HFFc6 (cell line): ENCODE data around the gene PIGH. TPM values are rescaled to one million over a fixed set of nuclear protein-coding genes. Genes with fewer than 3 reads are reported as not detected.

ENCODE experiments used
- DNase-seq: peaks from one replicate; pipeline ENCODE4 v3.0.0-alpha.2; 2018
- H3K27ac Mint-ChIP-seq: 2 replicates; pipeline ENCODE4 v1.8.0; 2020; ENCODE audit warnings: mild to moderate bottlenecking, mixed read lengths
- H3K27me3 Mint-ChIP-seq: 2 replicates; pipeline ENCODE4 v1.8.0; 2021; ENCODE audit warnings: mild to moderate bottlenecking, moderate library complexity, mixed read lengths; ENCODE audit not compliant: insufficient read depth
- H3K36me3 Mint-ChIP-seq: 2 replicates; pipeline ENCODE4 v1.8.0; 2021; ENCODE audit warnings: low read depth, mixed read lengths
- H3K4me1 Mint-ChIP-seq: 2 replicates; pipeline ENCODE4 v1.8.0; 2020; ENCODE audit warnings: low read depth, mixed read lengths
- H3K4me3 Mint-ChIP-seq: 2 replicates; pipeline ENCODE4 v1.8.0; 2020; ENCODE audit warnings: mild to moderate bottlenecking, moderate library complexity, mixed read lengths
- H3K9me3 Mint-ChIP-seq: 2 replicates; pipeline ENCODE4 v1.8.0; 2020; ENCODE audit warnings: mild to moderate bottlenecking, mixed read lengths
- total RNA-seq, 6 experiments: library from RNA; stranded (reverse); fragmentation: NEBNext Ultra II Directional; extraction: Animal tissue kit (Norgen Biotek cat#: 25700); gene quantifications; 2 replicates in 1 of 6; 3 replicates in 5 of 6; pipeline ENCODE4 v1.2.3, GENCODE V29; 2021
- TF ChIP-seq, protein P1 (sequence below): fragments of 200-600 bp; sonication (generic); IDR thresholded peaks from 2 replicates; pipeline ENCODE4 v1.5.0; 2021; ENCODE audit warnings: antibody characterized with exemption, mild to moderate bottlenecking

Gene PIGH
- total RNA-seq, 6 experiments from 2014 or later = 6.3 to 9.3 (median 7.8) TPM

- peaks cover 7% of the 10 kb centered on the region; the same call in 1 of the 2 replicates for H3K4me1 Mint-ChIP-seq
- no peaks in the 10 kb centered on the region for H3K36me3 Mint-ChIP-seq
- no peak overlapping the region for H3K27ac Mint-ChIP-seq
- TF ChIP-seq, protein P1, sequence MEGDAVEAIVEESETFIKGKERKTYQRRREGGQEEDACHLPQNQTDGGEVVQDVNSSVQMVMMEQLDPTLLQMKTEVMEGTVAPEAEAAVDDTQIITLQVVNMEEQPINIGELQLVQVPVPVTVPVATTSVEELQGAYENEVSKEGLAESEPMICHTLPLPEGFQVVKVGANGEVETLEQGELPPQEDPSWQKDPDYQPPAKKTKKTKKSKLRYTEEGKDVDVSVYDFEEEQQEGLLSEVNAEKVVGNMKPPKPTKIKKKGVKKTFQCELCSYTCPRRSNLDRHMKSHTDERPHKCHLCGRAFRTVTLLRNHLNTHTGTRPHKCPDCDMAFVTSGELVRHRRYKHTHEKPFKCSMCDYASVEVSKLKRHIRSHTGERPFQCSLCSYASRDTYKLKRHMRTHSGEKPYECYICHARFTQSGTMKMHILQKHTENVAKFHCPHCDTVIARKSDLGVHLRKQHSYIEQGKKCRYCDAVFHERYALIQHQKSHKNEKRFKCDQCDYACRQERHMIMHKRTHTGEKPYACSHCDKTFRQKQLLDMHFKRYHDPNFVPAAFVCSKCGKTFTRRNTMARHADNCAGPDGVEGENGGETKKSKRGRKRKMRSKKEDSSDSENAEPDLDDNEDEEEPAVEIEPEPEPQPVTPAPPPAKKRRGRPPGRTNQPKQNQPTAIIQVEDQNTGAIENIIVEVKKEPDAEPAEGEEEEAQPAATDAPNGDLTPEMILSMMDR = no peak
- H3K4me3 Mint-ChIP-seq = no peak overlapping the region
- no peak for DNase-seq
- H3K9me3 Mint-ChIP-seq = no peaks in the 10 kb centered on the region
- H3K27me3 Mint-ChIP-seq = peaks cover 11% of the 10 kb centered on the region
Observed at GRCh38 chr14:67581643-67582042, 18.4 kb downstream of the PIGH start.

GRCh38 chr14:67580336-67581171 is 19.5 kb downstream of the PIGH start:
- TF ChIP-seq, protein P1 = no peak
- H3K27me3 Mint-ChIP-seq = peaks cover 11% of the 10 kb centered on the region
- no peaks in the 10 kb centered on the region for H3K9me3 Mint-ChIP-seq
- H3K27ac Mint-ChIP-seq = no peak overlapping the region
- H3K4me1 Mint-ChIP-seq = peaks cover 7% of the 10 kb centered on the region; the same call in 1 of the 2 replicates
- no peaks in the 10 kb centered on the region for H3K36me3 Mint-ChIP-seq
- DNase-seq = no peak
- no peak overlapping the region for H3K4me3 Mint-ChIP-seq

- Mint-ChIP-seq H3K27ac (no peak overlapping the region), H3K4me3 (no peak overlapping the region), H3K27me3 (peaks cover 11% of the 10 kb centered on the region; the same call in 1 of the 2 replicates), H3K9me3 (no peaks in the 10 kb centered on the region), H3K4me1 (peaks cover 7% of the 10 kb centered on the region; the same call in 1 of the 2 replicates), H3K36me3 (no peaks in the 10 kb centered on the region)
- TF ChIP-seq, protein P1 = no peak
- DNase-seq = no peak
Observed at GRCh38 chr14:67579636-67580035, 20.4 kb downstream of the PIGH start.

- Mint-ChIP-seq H3K9me3 (no peaks in the 10 kb centered on the region), H3K27ac (no peak overlapping the region), H3K36me3 (no peaks in the 10 kb centered on the region), H3K27me3 (peaks cover 11% of the 10 kb centered on the region; the same call in 1 of the 2 replicates), H3K4me3 (no peak overlapping the region), H3K4me1 (peaks cover 7% of the 10 kb centered on the region; the same call in 1 of the 2 replicates)
- DNase-seq = no peak
- TF ChIP-seq, protein P1 = no peak
Observed at GRCh38 chr14:67579040-67579439, 21.0 kb downstream of the PIGH start.

DNA sequence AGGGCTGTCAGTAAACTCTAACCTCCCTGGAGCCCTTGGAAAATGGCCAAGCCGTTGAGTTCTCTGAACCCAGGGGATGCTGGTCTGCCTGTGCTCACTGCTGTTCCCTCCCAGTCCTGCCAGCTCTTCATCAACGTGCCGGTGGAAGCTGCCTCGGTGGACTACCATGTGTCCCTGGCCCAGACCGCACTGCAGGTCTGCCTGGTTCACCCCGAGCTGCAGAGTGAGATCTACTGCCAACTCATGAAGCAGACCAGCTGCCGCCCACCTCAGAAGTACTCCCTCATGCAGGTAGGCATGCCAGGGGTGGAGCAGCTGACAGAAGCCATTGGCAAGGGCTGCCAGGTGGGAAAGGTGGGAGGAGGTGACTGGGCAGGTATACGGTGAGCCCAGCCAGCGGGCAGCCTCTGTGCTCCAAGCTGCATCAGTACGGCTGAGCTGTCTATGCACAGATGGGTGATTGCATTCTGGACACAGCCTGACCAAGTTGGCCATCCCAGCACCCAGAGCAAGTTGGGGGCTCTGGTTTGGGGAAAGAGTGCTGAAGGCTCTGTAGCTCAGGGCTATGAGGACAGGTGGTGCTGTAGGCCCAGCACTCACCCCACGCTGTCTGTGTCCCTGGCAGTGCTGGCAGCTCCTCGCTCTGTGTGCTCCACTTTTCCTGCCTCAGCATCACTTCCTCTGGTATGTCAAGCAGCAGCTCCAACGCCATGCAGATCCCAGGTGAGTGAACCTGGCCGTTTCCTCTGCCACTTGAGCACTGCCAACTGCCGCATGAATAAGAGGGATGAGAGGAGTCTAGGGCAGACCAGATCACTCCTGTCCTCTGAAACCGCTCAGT is 21.9 kb downstream of the PIGH start:
- DNase-seq = no peak
- H3K4me3 Mint-ChIP-seq = no peak overlapping the region
- H3K36me3 Mint-ChIP-seq = no peaks in the 10 kb centered on the region
- TF ChIP-seq, protein P1 = no peak
- peaks cover 16% of the 10 kb centered on the region; the same call in 1 of the 2 replicates for H3K27me3 Mint-ChIP-seq
- peaks cover 7% of the 10 kb centered on the region; the same call in 1 of the 2 replicates for H3K4me1 Mint-ChIP-seq
- H3K27ac Mint-ChIP-seq = no peak overlapping the region
- no peaks in the 10 kb centered on the region for H3K9me3 Mint-ChIP-seq
